KG1 (cell line): Measurements from ENCODE around the gene ICAM2.

Experiments used
- DNase-seq: peaks from one replicate; lab custom pipeline; 2025; lab: John Stamatoyannopoulos, UW

The ICAM2 gene

GRCh38 chr17:64020056-64020766 is at the start of gene ICAM2:
ICAM2 (minus strand) TSS chr17:64020633; CDS start chr17:64006691, 13,942 bp downstream.
- DNase-seq: peak; percentile 79

GRCh38 chr17:64070213-64070612 is 49.8 kb upstream of the ICAM2 start:
- no peak for DNase-seq

- DNase-seq: no peak
Measured at GRCh38 chr17:64069143-64069542, 48.7 kb upstream of the ICAM2 start.

GRCh38 chr17:64067657-64068056 is 47.2 kb upstream of the ICAM2 start:
- no peak for DNase-seq

GRCh38 chr17:64066716-64067115 is 46.3 kb upstream of the ICAM2 start:
- DNase-seq: no peak

- DNase-seq: no peak
Measured at GRCh38 chr17:64065161-64065560, 44.7 kb upstream of the ICAM2 start.

- DNase-seq: no peak
Measured at GRCh38 chr17:64064331-64064730, 43.9 kb upstream of the ICAM2 start.

GRCh38 chr17:64063766-64064224 is 43.4 kb upstream of the ICAM2 start:
- no peak for DNase-seq

GRCh38 chr17:64063088-64063487 is 42.7 kb upstream of the ICAM2 start:
- no peak for DNase-seq

GRCh38 chr17:64061178-64061898 is 40.9 kb upstream of the ICAM2 start:
- DNase-seq: no peak

- DNase-seq: no peak
Measured at GRCh38 chr17:64060331-64060730, 39.9 kb upstream of the ICAM2 start.

GRCh38 chr17:64059756-64060155 is 39.3 kb upstream of the ICAM2 start:
- no peak for DNase-seq

GRCh38 chr17:64058621-64059020 is 38.2 kb upstream of the ICAM2 start:
- DNase-seq: no peak

GRCh38 chr17:64057701-64058263 is 37.3 kb upstream of the ICAM2 start:
- DNase-seq: no peak

- DNase-seq: no peak
Measured at GRCh38 chr17:64056269-64057005, 36.0 kb upstream of the ICAM2 start.

- DNase-seq: no peak
Measured at GRCh38 chr17:64055183-64056142, 35.0 kb upstream of the ICAM2 start.

- no peak for DNase-seq
Measured at GRCh38 chr17:64054304-64054703, 33.9 kb upstream of the ICAM2 start.

- no peak for DNase-seq
Measured at GRCh38 chr17:64053101-64053500, 32.7 kb upstream of the ICAM2 start.

- DNase-seq: no peak
Measured at GRCh38 chr17:64051153-64051552, 30.7 kb upstream of the ICAM2 start.

- DNase-seq: no peak
Measured at GRCh38 chr17:64048805-64049204, 28.4 kb upstream of the ICAM2 start.

GRCh38 chr17:64045176-64045575 is 24.7 kb upstream of the ICAM2 start:
- DNase-seq: no peak
